SK-N-SH treated with all-trans-retinoic acid at 6 μM for 48 hours (cell line): ENCODE results near the gene OR52B4.
"Not testable (repeated sequence)": the region's sequence is repeated elsewhere in the genome, so short reads cannot be mapped to it uniquely, and the experiment has no call there.

Experiments used
- ARNTL ChIP-seq: fragments of 450-650 bp; formaldehyde crosslinking; IDR thresholded peaks from 2 replicates; pipeline ENCODE4 v1.5.0; 2020; ENCODE audit warnings: low read depth, mild to moderate bottlenecking, moderate library complexity, borderline replicate concordance
- GLIS3 ChIP-seq: fragments of 250-450 bp; sonication (Bioruptor Pico); IDR thresholded peaks from 2 replicates; pipeline ENCODE4 v1.5.0; 2020; ENCODE audit warnings: mild to moderate bottlenecking, moderate library complexity
- ISL1 ChIP-seq: fragments of 250-450 bp; sonication (Bioruptor Pico); IDR thresholded peaks from 2 replicates; pipeline ENCODE4 v2.1.2; 2022; ENCODE audit warnings: mild to moderate bottlenecking, moderate library complexity
- RARB ChIP-seq: fragments of 250-450 bp; sonication (Bioruptor Pico); IDR thresholded peaks from 2 replicates; pipeline ENCODE4 v1.8.0; 2021; ENCODE audit warnings: mild to moderate bottlenecking, moderate library complexity
- TOX ChIP-seq: fragments of 250-450 bp; sonication (Bioruptor Pico); IDR thresholded peaks from 2 replicates; pipeline ENCODE4 v1.8.0; 2021; ENCODE audit warnings: mild to moderate bottlenecking, moderate library complexity, borderline replicate concordance

GRCh38 chr11:4348142-4348541 is 20.0 kb downstream of the OR52B4 start:
- not testable (repeated sequence) for TF ChIP-seq GLIS3 (CRISPR knock-in tag); TOX (CRISPR knock-in tag); ISL1; RARB (CRISPR knock-in tag); ARNTL (CRISPR knock-in tag)
